HPDE6-E6E7 (cell line): ENCODE data around the gene CFAP157.
A peak's percentile ranks its signal among the peaks of the same experiment; 100 is the strongest.
"Not testable (repeated sequence)": the region's sequence is repeated elsewhere in the genome, so short reads cannot be mapped to it uniquely, and the experiment has no call there.

Experiments used
- DNase-seq: peaks from one replicate; pipeline ENCODE4 v3.0.0; 2011; ENCODE audit warnings: missing footprints; ENCODE audit errors: extremely low spot score

CFAP157 gene

GRCh38 chr9:127735530-127736185, 28.9 kb downstream of the CFAP157 start:
- DNase-seq = no peak

GRCh38 chr9:127738666-127739065, 31.9 kb downstream of the CFAP157 start:
- no peak for DNase-seq

- DNase-seq = no peak
These were observed 33.0 kb downstream of the CFAP157 start for GRCh38 chr9:127739614-127740330.

- no peak for DNase-seq
These were observed 35.1 kb downstream of the CFAP157 start for GRCh38 chr9:127741831-127742434.

- peak; percentile 26 for DNase-seq
These were observed 35.8 kb downstream of the CFAP157 start for GRCh38 chr9:127742435-127743088.

- no peak for DNase-seq
These were observed 37.8 kb downstream of the CFAP157 start for GRCh38 chr9:127744398-127745110.

GRCh38 chr9:127746959-127747569, 40.3 kb downstream of the CFAP157 start:
- no peak for DNase-seq

GRCh38 chr9:127749090-127749787, 42.5 kb downstream of the CFAP157 start:
- DNase-seq = no peak

- no peak for DNase-seq
These were observed 44.7 kb downstream of the CFAP157 start for GRCh38 chr9:127751269-127752054.

GRCh38 chr9:127753148-127753547, 46.4 kb downstream of the CFAP157 start:
- no peak for DNase-seq

- DNase-seq = no peak
These were observed 46.8 kb downstream of the CFAP157 start for GRCh38 chr9:127753622-127754021.

GRCh38 chr9:127754099-127755060, 47.6 kb downstream of the CFAP157 start:
- no peak for DNase-seq

GRCh38 chr9:127755061-127756060, 48.6 kb downstream of the CFAP157 start:
- DNase-seq = no peak

GRCh38 chr9:127756233-127756632, 49.4 kb downstream of the CFAP157 start:
- DNase-seq = no peak

GRCh38 chr9:127756776-127757175, 50.0 kb downstream of the CFAP157 start:
- not testable (repeated sequence) for DNase-seq

GRCh38 chr9:127758843-127759242, 52.1 kb downstream of the CFAP157 start:
- DNase-seq = no peak

GRCh38 chr9:127761061-127761460, 54.3 kb downstream of the CFAP157 start:
- no peak for DNase-seq
